Measurements from ENCODE around the gene EMX2. TPM values are rescaled to one million over a fixed set of nuclear protein-coding genes. Genes with fewer than 3 reads are reported as not detected.

EMX2 gene
- polyA plus RNA-seq, 1 donor from 2014 or later, result 0.12 TPM

GRCh38 chr10:117532451-117533107 is 10.0 kb upstream of the EMX2 start:
- peaks cover 69% of the 10 kb centered on the region for H3K27me3 ChIP-seq (ENCODE audit: insufficient read depth, low read depth, low read length)
- no peak overlapping the region for H3K4me3 ChIP-seq (ENCODE audit: low read length)
- H3K4me2 ChIP-seq (ENCODE audit: low read length), result no peak overlapping the region
- TF ChIP-seq EZH2 (IDR thresholded peaks at IDR 0.05; ENCODE audit: borderline replicate concordance, insufficient read depth, low read length, poor library complexity, severe bottlenecking) (no peak), MXI1 (conservative IDR thresholded peaks at IDR 0.05; ENCODE audit: poor library complexity, severe bottlenecking) (no peak), EP300 (conservative IDR thresholded peaks at IDR 0.05; ENCODE audit: poor library complexity, severe bottlenecking) (no peak), SMC3 (conservative IDR thresholded peaks at IDR 0.05; ENCODE audit: poor library complexity) (no peak), POLR2AphosphoS5 (IDR thresholded peaks at IDR 0.05) (no peak), RAD21 (conservative IDR thresholded peaks at IDR 0.05) (no peak), TAF1 (IDR thresholded peaks at IDR 0.05; ENCODE audit: low read depth) (no peak)
- TF ChIP-seq, protein P1, sequence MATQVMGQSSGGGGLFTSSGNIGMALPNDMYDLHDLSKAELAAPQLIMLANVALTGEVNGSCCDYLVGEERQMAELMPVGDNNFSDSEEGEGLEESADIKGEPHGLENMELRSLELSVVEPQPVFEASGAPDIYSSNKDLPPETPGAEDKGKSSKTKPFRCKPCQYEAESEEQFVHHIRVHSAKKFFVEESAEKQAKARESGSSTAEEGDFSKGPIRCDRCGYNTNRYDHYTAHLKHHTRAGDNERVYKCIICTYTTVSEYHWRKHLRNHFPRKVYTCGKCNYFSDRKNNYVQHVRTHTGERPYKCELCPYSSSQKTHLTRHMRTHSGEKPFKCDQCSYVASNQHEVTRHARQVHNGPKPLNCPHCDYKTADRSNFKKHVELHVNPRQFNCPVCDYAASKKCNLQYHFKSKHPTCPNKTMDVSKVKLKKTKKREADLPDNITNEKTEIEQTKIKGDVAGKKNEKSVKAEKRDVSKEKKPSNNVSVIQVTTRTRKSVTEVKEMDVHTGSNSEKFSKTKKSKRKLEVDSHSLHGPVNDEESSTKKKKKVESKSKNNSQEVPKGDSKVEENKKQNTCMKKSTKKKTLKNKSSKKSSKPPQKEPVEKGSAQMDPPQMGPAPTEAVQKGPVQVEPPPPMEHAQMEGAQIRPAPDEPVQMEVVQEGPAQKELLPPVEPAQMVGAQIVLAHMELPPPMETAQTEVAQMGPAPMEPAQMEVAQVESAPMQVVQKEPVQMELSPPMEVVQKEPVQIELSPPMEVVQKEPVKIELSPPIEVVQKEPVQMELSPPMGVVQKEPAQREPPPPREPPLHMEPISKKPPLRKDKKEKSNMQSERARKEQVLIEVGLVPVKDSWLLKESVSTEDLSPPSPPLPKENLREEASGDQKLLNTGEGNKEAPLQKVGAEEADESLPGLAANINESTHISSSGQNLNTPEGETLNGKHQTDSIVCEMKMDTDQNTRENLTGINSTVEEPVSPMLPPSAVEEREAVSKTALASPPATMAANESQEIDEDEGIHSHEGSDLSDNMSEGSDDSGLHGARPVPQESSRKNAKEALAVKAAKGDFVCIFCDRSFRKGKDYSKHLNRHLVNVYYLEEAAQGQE (IDR thresholded peaks at IDR 0.05; ENCODE audit: borderline replicate concordance), result no peak
- TF ChIP-seq, protein P2, sequence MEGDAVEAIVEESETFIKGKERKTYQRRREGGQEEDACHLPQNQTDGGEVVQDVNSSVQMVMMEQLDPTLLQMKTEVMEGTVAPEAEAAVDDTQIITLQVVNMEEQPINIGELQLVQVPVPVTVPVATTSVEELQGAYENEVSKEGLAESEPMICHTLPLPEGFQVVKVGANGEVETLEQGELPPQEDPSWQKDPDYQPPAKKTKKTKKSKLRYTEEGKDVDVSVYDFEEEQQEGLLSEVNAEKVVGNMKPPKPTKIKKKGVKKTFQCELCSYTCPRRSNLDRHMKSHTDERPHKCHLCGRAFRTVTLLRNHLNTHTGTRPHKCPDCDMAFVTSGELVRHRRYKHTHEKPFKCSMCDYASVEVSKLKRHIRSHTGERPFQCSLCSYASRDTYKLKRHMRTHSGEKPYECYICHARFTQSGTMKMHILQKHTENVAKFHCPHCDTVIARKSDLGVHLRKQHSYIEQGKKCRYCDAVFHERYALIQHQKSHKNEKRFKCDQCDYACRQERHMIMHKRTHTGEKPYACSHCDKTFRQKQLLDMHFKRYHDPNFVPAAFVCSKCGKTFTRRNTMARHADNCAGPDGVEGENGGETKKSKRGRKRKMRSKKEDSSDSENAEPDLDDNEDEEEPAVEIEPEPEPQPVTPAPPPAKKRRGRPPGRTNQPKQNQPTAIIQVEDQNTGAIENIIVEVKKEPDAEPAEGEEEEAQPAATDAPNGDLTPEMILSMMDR (IDR thresholded peaks at IDR 0.05; ENCODE audit: poor library complexity, severe bottlenecking), result no peak
- H3K36me3 ChIP-seq (ENCODE audit: insufficient read depth, low read length), result no peaks in the 10 kb centered on the region
- H3K9me2 ChIP-seq (ENCODE audit: insufficient read depth, low read length), result no peaks in the 10 kb centered on the region
- H3K79me2 ChIP-seq (replicated peaks; ENCODE audit: insufficient read depth, low read length), result peaks cover 4% of the 10 kb centered on the region
- H2AFZ ChIP-seq (ENCODE audit: low read depth, low read length), result no peak overlapping the region
- H4K20me1 ChIP-seq (ENCODE audit: insufficient read depth), result no peaks in the 10 kb centered on the region
- H3K9me3 ChIP-seq (ENCODE audit: low read length), result no peaks in the 10 kb centered on the region
- H3K27ac ChIP-seq (ENCODE audit: low read length), result no peak overlapping the region
- no peaks in the 10 kb centered on the region for H3F3A ChIP-seq (ENCODE audit: insufficient read depth, low read length, poor library complexity, severe bottlenecking)
- no peak overlapping the region for H3K9ac ChIP-seq (ENCODE audit: low read length)

DNA sequence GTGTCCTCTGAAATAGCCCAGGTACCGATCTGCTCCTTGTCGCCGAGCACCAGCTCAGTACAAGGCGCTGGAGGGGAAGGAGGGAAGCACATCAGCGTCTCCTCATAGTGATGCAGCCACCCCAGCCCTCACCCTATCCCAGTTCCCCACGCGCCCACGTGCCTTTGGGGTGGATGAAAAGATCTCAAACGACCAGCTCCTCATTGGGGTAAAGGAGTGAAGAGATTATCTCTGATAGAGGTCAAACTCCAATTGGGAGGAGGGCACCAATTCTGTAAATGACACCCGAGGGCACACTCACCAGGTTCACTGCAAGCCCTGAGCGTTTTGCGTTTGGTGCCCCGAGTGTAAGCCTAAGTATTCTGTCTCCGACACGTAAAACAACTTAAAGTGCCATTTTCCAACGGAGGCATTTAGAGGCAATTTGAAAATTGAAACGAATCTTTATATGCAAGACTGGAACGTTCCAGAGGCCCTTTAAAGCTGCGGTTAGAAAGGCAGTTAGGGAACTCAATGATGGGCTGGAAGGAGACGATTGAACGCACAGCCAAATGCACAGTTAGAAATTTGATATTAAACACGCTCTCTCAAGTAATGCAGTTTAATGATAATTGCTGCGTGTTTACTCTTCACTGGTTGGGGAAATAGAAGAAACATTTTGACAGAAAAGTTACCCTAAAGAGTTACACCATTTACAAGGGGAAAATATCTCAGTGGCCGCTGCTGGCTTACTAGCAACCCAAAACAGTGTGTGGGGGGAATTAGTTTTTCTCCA is 8.9 kb upstream of the EMX2 start:
- peaks cover 80% of the 10 kb centered on the region for H3K27me3 ChIP-seq (ENCODE audit: insufficient read depth, low read depth, low read length)
- no peak overlapping the region for H3K4me2 ChIP-seq (ENCODE audit: low read length)
- TF ChIP-seq TAF1 (IDR thresholded peaks at IDR 0.05; ENCODE audit: low read depth), result no peak
- TF ChIP-seq, protein P2 (IDR thresholded peaks at IDR 0.05; ENCODE audit: poor library complexity, severe bottlenecking), result no peak
- TF ChIP-seq MXI1 (conservative IDR thresholded peaks at IDR 0.05; ENCODE audit: poor library complexity, severe bottlenecking), result no peak
- no peak for TF ChIP-seq RAD21 (conservative IDR thresholded peaks at IDR 0.05)
- TF ChIP-seq, protein P1 (IDR thresholded peaks at IDR 0.05; ENCODE audit: borderline replicate concordance), result no peak
- no peak for TF ChIP-seq EZH2 (IDR thresholded peaks at IDR 0.05; ENCODE audit: borderline replicate concordance, insufficient read depth, low read length, poor library complexity, severe bottlenecking)
- no peak for TF ChIP-seq EP300 (conservative IDR thresholded peaks at IDR 0.05; ENCODE audit: poor library complexity, severe bottlenecking)
- TF ChIP-seq POLR2AphosphoS5 (IDR thresholded peaks at IDR 0.05), result peak; percentile 8
- no peak for TF ChIP-seq SMC3 (conservative IDR thresholded peaks at IDR 0.05; ENCODE audit: poor library complexity)
- H3F3A ChIP-seq (ENCODE audit: insufficient read depth, low read length, poor library complexity, severe bottlenecking), result no peaks in the 10 kb centered on the region
- no peaks in the 10 kb centered on the region for H4K20me1 ChIP-seq (ENCODE audit: insufficient read depth)
- H3K9me3 ChIP-seq (ENCODE audit: low read length), result no peaks in the 10 kb centered on the region
- no peak overlapping the region for H2AFZ ChIP-seq (ENCODE audit: low read depth, low read length)
- H3K36me3 ChIP-seq (ENCODE audit: insufficient read depth, low read length), result no peaks in the 10 kb centered on the region
- H3K27ac ChIP-seq (ENCODE audit: low read length), result no peak overlapping the region
- H3K9me2 ChIP-seq (ENCODE audit: insufficient read depth, low read length), result no peaks in the 10 kb centered on the region
- H3K9ac ChIP-seq (ENCODE audit: low read length), result no peak overlapping the region
- H3K4me3 ChIP-seq (ENCODE audit: low read length), result no peak overlapping the region
- peaks cover 4% of the 10 kb centered on the region for H3K79me2 ChIP-seq (replicated peaks; ENCODE audit: insufficient read depth, low read length)
